Stomach smooth muscle (tissue), 2 donors: ENCODE results near the gene IL31.

Experiments used
- H3K27ac ChIP-seq: one replicate; pipeline ENCODE4 v1.7.0; 2013; ENCODE audit warnings: mild to moderate bottlenecking, low read length, inconsistent platforms
- H3K27me3 ChIP-seq, 2 donors: one replicate each; pipeline ENCODE4 v1.7.0; 2013; ENCODE audit warnings: low read length in 2 of 2; ENCODE audit not compliant: insufficient read depth in 2 of 2, control insufficient read depth in 1 of 2
- H3K36me3 ChIP-seq, 2 donors: one replicate each; pipeline ENCODE4 v1.7.0; 2013; ENCODE audit warnings: low read length in 2 of 2; ENCODE audit not compliant: control insufficient read depth in 2 of 2, insufficient read depth in 2 of 2
- H3K4me1 ChIP-seq: one replicate; pipeline ENCODE4 v1.7.0; 2013; ENCODE audit warnings: low read length; ENCODE audit not compliant: control insufficient read depth, insufficient read depth
- H3K4me3 ChIP-seq, 2 donors: one replicate each; pipeline ENCODE4 v1.7.0; 2013; ENCODE audit warnings: low read length in 2 of 2
- H3K9ac ChIP-seq, 2 donors: one replicate each; pipeline ENCODE4 v1.7.0; 2013; ENCODE audit warnings: low read length in 2 of 2, mild to moderate bottlenecking in 1 of 2
- H3K9me3 ChIP-seq, 2 donors: one replicate each; pipeline ENCODE4 v1.7.0; 2013; ENCODE audit warnings: low read length in 2 of 2; ENCODE audit not compliant: control insufficient read depth in 2 of 2
- donor health status: healthy.
- donor health status: Pancreatic carcinoma.

IL31 gene

GRCh38 chr12:122171399-122171798 lies 2.6 kb downstream of the IL31 start:
- H3K4me3 ChIP-seq, result no peak overlapping the region
- peaks cover 0 to 7% of the 10 kb centered on the region in 2 donors for H3K27me3 ChIP-seq
- H3K9ac ChIP-seq, result no peak overlapping the region
- no peaks in the 10 kb centered on the region for H3K36me3 ChIP-seq
- H3K4me1 ChIP-seq, result no peaks in the 10 kb centered on the region
- no peaks in the 10 kb centered on the region for H3K9me3 ChIP-seq
- no peak overlapping the region for H3K27ac ChIP-seq

- Histone ChIP-seq H3K27me3 (peaks cover 4 to 7% of the 10 kb centered on the region in 2 donors), H3K4me1 (no peaks in the 10 kb centered on the region), H3K36me3 (no peaks in the 10 kb centered on the region), H3K9me3 (no peaks in the 10 kb centered on the region), H3K9ac (no peak overlapping the region), H3K4me3 (no peak overlapping the region), H3K27ac (no peak overlapping the region)
Observed at GRCh38 chr12:122168492-122168891, 5.5 kb downstream of the IL31 start.

GRCh38 chr12:122167356-122167925 lies 6.6 kb downstream of the IL31 start:
- Histone ChIP-seq H3K9me3 (no peaks in the 10 kb centered on the region), H3K27ac (no peak overlapping the region)

DNA sequence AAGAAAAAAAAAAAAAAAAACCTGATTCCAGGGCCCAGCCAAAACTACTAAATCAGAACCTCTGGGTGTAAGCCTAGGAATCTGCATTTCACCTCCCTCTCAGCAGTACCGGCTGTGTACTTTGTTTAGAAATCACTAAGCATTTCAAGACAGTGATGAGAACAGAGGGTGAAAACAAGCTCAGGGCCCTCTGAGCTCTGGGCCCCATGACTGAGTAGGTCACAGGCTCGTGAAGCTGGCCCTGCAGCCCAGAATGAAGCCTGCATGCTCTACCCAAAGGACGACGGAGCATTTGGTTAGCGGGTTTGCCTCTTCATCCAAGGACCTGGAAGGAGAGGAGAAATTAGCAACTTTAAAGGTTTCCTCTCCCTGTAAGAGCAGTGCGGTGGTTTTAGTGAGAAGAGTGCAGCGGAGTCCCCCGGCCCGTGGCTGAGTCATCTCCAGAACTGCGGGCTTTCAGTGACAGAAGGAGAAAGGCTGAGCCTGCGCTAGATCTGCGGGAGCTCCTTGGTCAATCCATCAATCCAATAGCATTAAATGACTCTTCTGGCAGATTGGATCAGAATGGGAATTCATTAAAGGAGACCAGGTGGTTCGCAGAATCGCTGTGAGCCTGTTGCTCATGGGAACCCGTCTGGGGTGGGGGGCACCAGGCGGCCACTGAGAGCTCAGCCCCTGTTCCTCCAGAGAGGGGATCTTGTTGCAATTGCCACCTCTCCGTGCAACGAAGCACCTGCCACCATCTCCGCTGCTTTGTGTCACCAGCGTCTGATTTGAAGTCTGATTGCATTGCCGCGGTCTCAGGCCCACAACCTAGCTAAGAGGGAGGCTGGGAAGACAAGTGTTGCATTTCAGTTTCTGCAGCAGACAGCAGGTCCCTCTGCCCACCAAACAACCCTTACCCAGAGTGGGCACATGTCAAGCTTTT lies 7.3 kb downstream of the IL31 start:
- Histone ChIP-seq H3K27ac (no peak overlapping the region), H3K4me1 (no peaks in the 10 kb centered on the region), H3K9ac (no peak overlapping the region), H3K27me3 (peaks cover 3 to 4% of the 10 kb centered on the region in 2 donors), H3K36me3 (no peaks in the 10 kb centered on the region), H3K9me3 (no peaks in the 10 kb centered on the region), H3K4me3 (no peak overlapping the region)

More at GRCh38 chr12:122167356-122167925, 6.6 kb downstream of the IL31 start:
- Histone ChIP-seq H3K27me3 (peaks cover 3 to 4% of the 10 kb centered on the region in 2 donors), H3K4me3 (no peak overlapping the region), H3K9ac (no peak overlapping the region), H3K36me3 (no peaks in the 10 kb centered on the region), H3K4me1 (no peaks in the 10 kb centered on the region)

DNA sequence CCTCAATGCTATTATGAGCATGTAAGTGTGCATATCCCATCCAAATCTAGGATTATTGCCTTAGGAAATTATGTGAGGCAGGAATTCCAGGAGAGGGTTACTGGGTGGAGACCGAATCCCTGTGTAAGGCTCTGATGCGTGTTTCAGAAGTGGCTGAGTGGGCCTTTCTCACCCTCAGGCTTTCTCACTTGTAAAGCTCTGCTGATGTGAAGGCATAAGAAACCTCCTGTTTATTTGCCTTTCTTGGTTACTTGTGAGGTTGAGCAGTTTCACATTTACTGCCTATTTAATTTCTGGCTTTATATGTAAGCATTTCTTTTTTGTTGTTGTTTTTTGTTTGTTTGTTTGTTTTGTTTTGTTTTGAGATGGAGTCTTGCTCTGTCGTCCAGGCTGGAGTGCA lies 11.0 kb downstream of the IL31 start:
- Histone ChIP-seq H3K27me3 (peaks cover 2 to 4% of the 10 kb centered on the region in 2 donors), H3K4me3 (no peak overlapping the region), H3K4me1 (no peaks in the 10 kb centered on the region)

DNA sequence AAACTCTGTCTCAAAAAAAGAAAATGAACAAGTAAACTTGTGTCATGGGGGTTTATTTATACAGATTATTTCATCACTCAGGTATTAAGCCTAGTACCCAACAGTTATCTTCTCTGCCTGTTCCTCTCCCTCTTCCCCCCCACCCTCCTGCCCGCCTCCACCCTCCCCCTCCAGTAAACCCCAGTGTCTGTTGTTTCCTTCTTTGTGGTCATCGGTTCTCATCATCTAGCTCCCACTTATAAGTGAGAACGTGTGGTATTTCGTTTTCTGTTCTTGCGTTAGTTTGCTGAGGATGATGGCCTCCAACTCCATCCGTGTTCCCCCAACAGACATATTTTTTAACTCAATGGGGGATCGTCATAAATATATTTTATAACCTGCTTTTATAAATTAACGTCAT lies 12.3 kb downstream of the IL31 start:
- Histone ChIP-seq H3K9ac (no peak overlapping the region), H3K27ac (no peak overlapping the region), H3K4me3 (no peak overlapping the region), H3K9me3 (no peaks in the 10 kb centered on the region), H3K36me3 (no peaks in the 10 kb centered on the region), H3K27me3 (peaks cover 0 to 4% of the 10 kb centered on the region in 2 donors), H3K4me1 (no peaks in the 10 kb centered on the region)

More for the DNA sequence above, 11.0 kb downstream of the IL31 start:
- H3K9ac ChIP-seq, result no peak overlapping the region
- no peaks in the 10 kb centered on the region for H3K36me3 ChIP-seq
- no peaks in the 10 kb centered on the region for H3K9me3 ChIP-seq
- H3K27ac ChIP-seq, result no peak overlapping the region

DNA sequence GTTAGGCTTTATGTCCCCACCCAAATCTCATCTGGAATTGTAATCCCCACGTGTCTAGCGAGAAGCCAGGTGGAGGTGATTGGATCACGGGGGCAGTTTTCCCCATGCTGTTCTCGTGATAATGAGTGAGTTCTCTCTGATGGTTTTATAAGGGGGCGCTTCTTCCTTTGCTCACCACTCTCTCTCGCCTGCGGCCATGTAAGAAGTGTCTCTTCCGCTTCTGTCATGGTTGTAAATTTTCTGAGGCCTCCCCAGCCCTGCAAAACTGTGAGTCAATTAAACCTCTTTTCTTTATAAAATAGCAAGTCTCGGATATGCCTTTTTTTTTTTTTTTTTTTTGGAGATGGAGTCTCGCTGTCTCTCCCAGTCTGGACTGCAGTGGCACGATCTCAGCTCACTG lies 13.3 kb downstream of the IL31 start:
- H3K4me3 ChIP-seq, result no peak overlapping the region
- H3K27ac ChIP-seq, result no peak overlapping the region
- no peaks in the 10 kb centered on the region for H3K4me1 ChIP-seq
- peaks cover 0 to 4% of the 10 kb centered on the region in 2 donors for H3K27me3 ChIP-seq
- H3K9ac ChIP-seq, result no peak overlapping the region
- H3K36me3 ChIP-seq, result no peaks in the 10 kb centered on the region
- no peaks in the 10 kb centered on the region for H3K9me3 ChIP-seq

- Histone ChIP-seq H3K9ac (no peak overlapping the region), H3K4me3 (no peak overlapping the region), H3K9me3 (no peaks in the 10 kb centered on the region), H3K4me1 (no peaks in the 10 kb centered on the region), H3K27me3 (no peaks in the 10 kb centered on the region), H3K27ac (no peak overlapping the region), H3K36me3 (no peaks in the 10 kb centered on the region)
Observed at GRCh38 chr12:122159882-122160281, 14.1 kb downstream of the IL31 start.

DNA sequence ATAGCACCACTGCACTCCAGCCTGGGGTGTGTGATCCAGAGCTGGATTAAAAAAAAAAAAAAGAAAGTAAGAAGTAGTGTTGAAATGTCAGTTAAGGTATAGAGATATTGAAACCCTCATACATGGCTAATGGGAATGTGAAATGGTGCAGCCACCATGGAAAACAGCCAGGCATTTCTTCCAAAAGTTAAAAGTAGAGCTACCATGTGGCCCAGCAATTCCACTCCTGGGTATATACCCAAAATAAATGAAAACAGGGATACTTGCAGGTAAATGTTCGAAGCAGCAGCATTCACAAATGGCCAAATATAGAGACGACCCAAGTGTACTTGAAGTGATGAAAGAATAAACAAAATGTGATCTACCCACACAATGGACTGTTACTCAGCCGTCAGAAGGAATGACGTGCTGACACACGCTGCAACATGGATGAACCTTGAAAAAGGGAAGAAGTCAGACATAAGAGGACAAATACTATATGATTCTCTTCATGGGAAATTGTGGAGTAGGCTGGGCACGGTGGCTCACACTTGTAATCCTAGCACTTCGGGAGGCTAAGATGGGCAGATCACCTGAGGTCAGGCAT lies 15.2 kb downstream of the IL31 start:
- H3K27me3 ChIP-seq, result no peaks in the 10 kb centered on the region
- H3K4me1 ChIP-seq, result no peaks in the 10 kb centered on the region
- no peaks in the 10 kb centered on the region for H3K36me3 ChIP-seq
- H3K4me3 ChIP-seq, result no peak overlapping the region
- no peak overlapping the region for H3K27ac ChIP-seq
- H3K9me3 ChIP-seq, result no peaks in the 10 kb centered on the region
- no peak overlapping the region for H3K9ac ChIP-seq

GRCh38 chr12:122155705-122156104 lies 18.3 kb downstream of the IL31 start:
- H3K27ac ChIP-seq, result no peak overlapping the region
- H3K9me3 ChIP-seq, result no peaks in the 10 kb centered on the region
- H3K9ac ChIP-seq, result no peak overlapping the region
- no peaks in the 10 kb centered on the region for H3K4me1 ChIP-seq
- no peaks in the 10 kb centered on the region for H3K27me3 ChIP-seq
- H3K4me3 ChIP-seq, result no peak overlapping the region
- no peaks in the 10 kb centered on the region for H3K36me3 ChIP-seq
